Stimulated activated CD4-positive, alpha-beta T cell treated with anti-CD3 and anti-CD28 coated beads, Interleukin-15, amount 100 ng/mL, for 24 hours (primary cell): ENCODE results near the gene WDR46.
A peak's percentile ranks its signal among the peaks of the same experiment; 100 is the strongest.
"Not testable (repeated sequence)": the region's sequence is repeated elsewhere in the genome, so short reads cannot be mapped to it uniquely, and the experiment has no call there.

Experiments
- DNase-seq: peaks from one replicate; pipeline ENCODE4 v3.0.0-alpha.2; 2020

WDR46 gene

GRCh38 chr6:33286946-33287914, 1.8 kb downstream of the WDR46 start:
- DNase-seq: no peak

- not testable (repeated sequence) for DNase-seq
Measured at GRCh38 chr6:33285214-33285613, 3.8 kb downstream of the WDR46 start.

GRCh38 chr6:33280539-33280938, 8.5 kb downstream of the WDR46 start:
- DNase-seq: no peak

- no peak for DNase-seq
Measured at GRCh38 chr6:33279971-33280511, 9.0 kb downstream of the WDR46 start.

- no peak for DNase-seq
Measured at GRCh38 chr6:33279257-33279695, 9.8 kb downstream of the WDR46 start.

GRCh38 chr6:33278810-33279209, 10.2 kb downstream of the WDR46 start:
- DNase-seq: no peak

- no peak for DNase-seq
Measured at GRCh38 chr6:33278392-33278741, 10.7 kb downstream of the WDR46 start.

GRCh38 chr6:33277663-33278391, 11.2 kb downstream of the WDR46 start:
- DNase-seq: peak; percentile 58

- peak; percentile 90 for DNase-seq
Measured at GRCh38 chr6:33276864-33277662, 12.0 kb downstream of the WDR46 start, which contains the start of gene B3GALT4. B3GALT4 (plus strand) TSS chr6:33277123; CDS start chr6:33277420, 297 bp downstream.

- no peak for DNase-seq
Measured at GRCh38 chr6:33276581-33276863, 12.5 kb downstream of the WDR46 start.

GRCh38 chr6:33275795-33276580, 13.1 kb downstream of the WDR46 start:
- peak; percentile 41 for DNase-seq

GRCh38 chr6:33273924-33274902, 14.8 kb downstream of the WDR46 start:
- no peak for DNase-seq

GRCh38 chr6:33273129-33273923, 15.7 kb downstream of the WDR46 start:
- DNase-seq: no peak

GRCh38 chr6:33272275-33273128, 16.5 kb downstream of the WDR46 start:
- no peak for DNase-seq

GRCh38 chr6:33271468-33272274, 17.4 kb downstream of the WDR46 start, which contains the start of the genes RPS18 and VPS52:
RPS18 (plus strand) TSS chr6:33272075; CDS start chr6:33272120, 45 bp downstream.
VPS52 (minus strand) TSS chr6:33271876; CDS start chr6:33271675, 201 bp downstream.
- DNase-seq: peak; percentile 91

GRCh38 chr6:33271117-33271467, 17.9 kb downstream of the WDR46 start:
- no peak for DNase-seq

- no peak for DNase-seq
Measured at GRCh38 chr6:33264015-33264414, 25.0 kb downstream of the WDR46 start.

- not testable (repeated sequence) for DNase-seq
Measured at GRCh38 chr6:33262490-33262889, 26.5 kb downstream of the WDR46 start.
